GM23248 (cell line): ENCODE measurements around the gene SEMA3D. TPM values are rescaled to one million over a fixed set of nuclear protein-coding genes. Genes with fewer than 3 reads are reported as not detected.

Experiments used
- DNase-seq: peaks from one replicate; pipeline ENCODE4 v3.0.0-alpha.2; 2015
- H2AFZ ChIP-seq: fragments of 200-600 bp; sonication (generic); 2 replicates; pipeline ENCODE4 v1.6.1; 2016; ENCODE audit warnings: antibody characterized with exemption
- H3F3A ChIP-seq: fragments of 200-600 bp; sonication (generic); 2 replicates; pipeline ENCODE4 v1.6.1; 2016; ENCODE audit warnings: mild to moderate bottlenecking, antibody characterized with exemption, mixed run types; ENCODE audit not compliant: insufficient read depth
- H3K27ac ChIP-seq: fragments of 200-600 bp; sonication (generic); 2 replicates; pipeline ENCODE4 v1.5.1; 2016; ENCODE audit warnings: mild to moderate bottlenecking
- H3K27me3 ChIP-seq: fragments of 200-600 bp; sonication (generic); replicated peaks from 2 replicates; pipeline ENCODE4 v1.6.1; 2016; ENCODE audit warnings: mild to moderate bottlenecking; ENCODE audit not compliant: insufficient read depth
- H3K36me3 ChIP-seq: fragments of 200-600 bp; sonication (generic); 2 replicates; pipeline ENCODE4 v1.6.1; 2016; ENCODE audit warnings: low read depth, mild to moderate bottlenecking
- H3K4me1 ChIP-seq: fragments of 200-600 bp; sonication (generic); 2 replicates; pipeline ENCODE4 v1.6.1; 2016; ENCODE audit warnings: mild to moderate bottlenecking; ENCODE audit not compliant: insufficient read depth
- H3K4me2 ChIP-seq: fragments of 200-600 bp; sonication (generic); one replicate; pipeline ENCODE4 v1.6.1; 2016; ENCODE audit warnings: mild to moderate bottlenecking; ENCODE audit not compliant: unreplicated experiment
- H3K4me3 ChIP-seq: fragments of 200-600 bp; sonication (generic); 2 replicates; pipeline ENCODE4 v1.5.1; 2016; ENCODE audit warnings: mild to moderate bottlenecking
- H3K79me2 ChIP-seq: fragments of 200-600 bp; sonication (generic); 2 replicates; pipeline ENCODE4 v1.6.1; 2016; ENCODE audit warnings: mild to moderate bottlenecking; ENCODE audit not compliant: insufficient read depth
- H3K9ac ChIP-seq: fragments of 200-600 bp; sonication (generic); 2 replicates; pipeline ENCODE4 v1.6.1; 2016; ENCODE audit warnings: mild to moderate bottlenecking
- H3K9me2 ChIP-seq: fragments of 200-600 bp; sonication (generic); 2 replicates; pipeline ENCODE4 v1.6.1; 2016; ENCODE audit warnings: mixed run types, mild to moderate bottlenecking, moderate library complexity; ENCODE audit not compliant: insufficient read depth
- H3K9me3 ChIP-seq: fragments of 200-600 bp; sonication (generic); one replicate; pipeline ENCODE4 v1.6.1; 2017; ENCODE audit warnings: low read depth
- H4K20me1 ChIP-seq: fragments of 200-600 bp; sonication (generic); 2 replicates; pipeline ENCODE4 v1.6.0; 2016; ENCODE audit not compliant: insufficient read depth
- EZH2 ChIP-seq: fragments of 200-600 bp; sonication (generic); IDR thresholded peaks from 2 replicates; pipeline ENCODE4 v1.6.1; 2018; ENCODE audit warnings: antibody characterized with exemption, mild to moderate bottlenecking; ENCODE audit not compliant: insufficient read depth, poor library complexity, severe bottlenecking
- EZH2phosphoT487 ChIP-seq: fragments of 200-600 bp; sonication (generic); IDR thresholded peaks from 2 replicates; pipeline ENCODE4 v1.6.1; 2018; ENCODE audit warnings: antibody characterized with exemption, moderate library complexity, mild to moderate bottlenecking, low read depth; ENCODE audit not compliant: insufficient read depth
- WGBS, 2 experiments: methylation state at CpG; one replicate each; pipeline ENCODE4 v1.1.6; 2015 to 2017; ENCODE audit warnings: low lambda C conversion rate in 2 of 2, low coverage in 1 of 2; ENCODE audit errors: missing lambda C conversion rate in 2 of 2; 5-methylcytosine and 5-hydroxymethylcytosine counted together
- in situ Hi-C: fragments of 300-500 bp; cut with MboI; formaldehyde crosslinking; loops from 2 replicates; pipeline ENCODE4 v1.15.0; 2020
- polyA plus RNA-seq: library from polyadenylated mRNA; unstranded; fragments of >200 nt; fragmentation: Nextera tagmentation; extraction: Ambion mirVana; gene quantifications from 2 replicates; pipeline ENCODE4 v1.2.1, GENCODE V29; 2016
- total RNA-seq: library from RNA; depleted of rRNA; stranded (reverse); fragments of >200 nt; shearing (Covaris generic); gene quantifications from 2 replicates; pipeline ENCODE4 v1.2.3, GENCODE V29; 2014

The SEMA3D gene
- total and polyA plus RNA-seq, 2 experiments from 2014 or later = 4.0 to 6.6 TPM

GRCh38 chr7:85055196-85055595 is 131.7 kb downstream of the SEMA3D start:
- H3F3A ChIP-seq = no peaks in the 10 kb centered on the region
- WGBS, 2 experiments = 88 to 95% methylated on average over 2 of the region's 2 CpGs
- H3K4me1 ChIP-seq = no peaks in the 10 kb centered on the region
- no peaks in the 10 kb centered on the region for H3K9me3 ChIP-seq
- H3K9ac ChIP-seq = no peak overlapping the region
- no peaks in the 10 kb centered on the region for H3K27me3 ChIP-seq
- H3K36me3 ChIP-seq = no peaks in the 10 kb centered on the region
- no peak overlapping the region for H3K4me3 ChIP-seq
- H3K4me2 ChIP-seq = no peak overlapping the region
- TF ChIP-seq EZH2phosphoT487 = no peak
- no peak for TF ChIP-seq EZH2
- in situ Hi-C loops = no loop called here
- H3K27ac ChIP-seq = no peak overlapping the region
- H3K9me2 ChIP-seq = no peaks in the 10 kb centered on the region
- H2AFZ ChIP-seq = no peak overlapping the region
- no peak for DNase-seq
- H3K79me2 ChIP-seq = no peaks in the 10 kb centered on the region
- H4K20me1 ChIP-seq = no peaks in the 10 kb centered on the region

GRCh38 chr7:85054306-85054705 is 132.6 kb downstream of the SEMA3D start:
- no peaks in the 10 kb centered on the region for H3K9me2 ChIP-seq
- H3K9ac ChIP-seq = no peak overlapping the region
- no peaks in the 10 kb centered on the region for H3K36me3 ChIP-seq
- no peak overlapping the region for H3K4me3 ChIP-seq
- TF ChIP-seq EZH2phosphoT487 = no peak
- no peak for TF ChIP-seq EZH2
- no peak overlapping the region for H3K27ac ChIP-seq
- no peaks in the 10 kb centered on the region for H3K27me3 ChIP-seq
- in situ Hi-C loops = no loop called here
- no peak for DNase-seq
- no peaks in the 10 kb centered on the region for H3F3A ChIP-seq
- no peaks in the 10 kb centered on the region for H3K9me3 ChIP-seq
- H3K4me2 ChIP-seq = no peak overlapping the region
- H3K79me2 ChIP-seq = no peaks in the 10 kb centered on the region
- no peaks in the 10 kb centered on the region for H3K4me1 ChIP-seq
- H4K20me1 ChIP-seq = no peaks in the 10 kb centered on the region
- H2AFZ ChIP-seq = no peak overlapping the region

- Histone ChIP-seq H3K9me3 (no peaks in the 10 kb centered on the region), H3K4me3 (no peak overlapping the region), H3K4me2 (no peak overlapping the region), H2AFZ (no peak overlapping the region), H3K27me3 (no peaks in the 10 kb centered on the region), H3K9me2 (no peaks in the 10 kb centered on the region), H3K79me2 (no peaks in the 10 kb centered on the region), H3K9ac (no peak overlapping the region), H3K36me3 (no peaks in the 10 kb centered on the region), H3K27ac (no peak overlapping the region), H3F3A (no peaks in the 10 kb centered on the region), H4K20me1 (no peaks in the 10 kb centered on the region), H3K4me1 (no peaks in the 10 kb centered on the region)
- in situ Hi-C loops = no loop called here
- TF ChIP-seq EZH2 (no peak), EZH2phosphoT487 (no peak)
- DNase-seq = no peak
- WGBS, 2 experiments = 97 to 98% methylated on average over 1 of the region's 1 CpG
Measured at GRCh38 chr7:85052894-85053293, 134.0 kb downstream of the SEMA3D start.

GRCh38 chr7:85052056-85052737 is 134.7 kb downstream of the SEMA3D start:
- H3K9me2 ChIP-seq = no peaks in the 10 kb centered on the region
- no peaks in the 10 kb centered on the region for H3K27me3 ChIP-seq
- H2AFZ ChIP-seq = no peak overlapping the region
- H3K4me3 ChIP-seq = no peak overlapping the region
- no peak overlapping the region for H3K9ac ChIP-seq
- no peaks in the 10 kb centered on the region for H3K9me3 ChIP-seq
- H3K4me2 ChIP-seq = no peak overlapping the region
- H3F3A ChIP-seq = no peaks in the 10 kb centered on the region
- H3K4me1 ChIP-seq = no peaks in the 10 kb centered on the region
- no peaks in the 10 kb centered on the region for H4K20me1 ChIP-seq
- no peak for DNase-seq
- no peak for TF ChIP-seq EZH2phosphoT487
- TF ChIP-seq EZH2 = no peak
- WGBS, 2 experiments = 83 to 88% methylated on average over 4 of the region's 4 CpGs
- H3K79me2 ChIP-seq = no peaks in the 10 kb centered on the region
- no peaks in the 10 kb centered on the region for H3K36me3 ChIP-seq
- in situ Hi-C loops = no loop called here
- no peak overlapping the region for H3K27ac ChIP-seq

GRCh38 chr7:85046534-85046933 is 140.3 kb downstream of the SEMA3D start:
- no peak overlapping the region for H3K4me3 ChIP-seq
- H3K27me3 ChIP-seq = no peaks in the 10 kb centered on the region
- WGBS, 2 experiments = 95 to 97% methylated on average over 1 of the region's 1 CpG
- TF ChIP-seq EZH2 (no peak), EZH2phosphoT487 (no peak)
- no peak for DNase-seq
- H3K4me1 ChIP-seq = no peaks in the 10 kb centered on the region
- H3K36me3 ChIP-seq = no peaks in the 10 kb centered on the region
- H2AFZ ChIP-seq = no peak overlapping the region
- H4K20me1 ChIP-seq = no peaks in the 10 kb centered on the region
- no peak overlapping the region for H3K4me2 ChIP-seq
- no peak overlapping the region for H3K9ac ChIP-seq
- no peaks in the 10 kb centered on the region for H3K9me3 ChIP-seq
- in situ Hi-C loops = loop anchor here (5.0 to 25.0 kb wide), 5 partner anchors 126 to 778 kb away; no protein-coding TSS in a partner anchor
- no peaks in the 10 kb centered on the region for H3K9me2 ChIP-seq
- H3F3A ChIP-seq = no peaks in the 10 kb centered on the region
- no peak overlapping the region for H3K27ac ChIP-seq
- H3K79me2 ChIP-seq = no peaks in the 10 kb centered on the region
